Stimulated activated naive CD8-positive, alpha-beta T cell treated with anti-CD3 and anti-CD28 coated beads, Interleukin-15, Interleukin-2, amounts not matched to agents 100 U/mL and 50 U/mL, for 24 hours (primary cell): Measurements from ENCODE around the gene CCDC152.

ENCODE experiments used
- ATAC-seq: fragments of 150-1000 bp; cut with Tn5 transposase; one replicate; pipeline ENCODE4 v1.10.0; 2021
- DNase-seq: peaks from one replicate; pipeline ENCODE4 v3.0.0; 2021

The CCDC152 gene

DNA sequence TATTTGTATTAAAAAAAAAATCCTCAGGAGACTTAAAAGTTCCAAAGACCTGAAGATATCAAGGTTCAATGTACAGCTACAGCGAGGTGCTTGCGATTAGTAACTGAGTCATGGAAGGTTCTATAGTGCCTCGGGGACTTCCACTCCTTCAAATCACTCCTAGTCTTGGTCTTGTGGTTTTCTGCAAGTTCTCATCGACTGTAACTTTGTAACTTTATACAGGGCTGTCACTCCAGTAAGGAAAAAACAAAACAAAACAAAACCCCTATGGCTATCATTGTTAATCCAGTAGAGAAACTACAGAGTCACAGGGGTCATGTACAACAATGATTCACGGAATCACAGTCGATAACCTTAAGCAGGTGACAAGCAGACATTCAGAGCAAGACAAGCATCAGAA is 94.9 kb downstream of the CCDC152 start:
- ATAC-seq = no peak
- DNase-seq = no peak
